ENCODE results near the gene ANKS1B.
"Not testable (repeated sequence)": the region's sequence is repeated elsewhere in the genome, so short reads cannot be mapped to it uniquely, and the experiment has no call there.

Gene ANKS1B

GRCh38 chr12:98793121-98793520 is 1191.6 kb downstream of the ANKS1B start:
- no peak for DNase-seq

GRCh38 chr12:98791406-98791805 is 1193.3 kb downstream of the ANKS1B start:
- DNase-seq, result no peak

- no peak for DNase-seq
Measured at GRCh38 chr12:98788396-98788795, 1196.3 kb downstream of the ANKS1B start.

- no peak for DNase-seq
Measured at GRCh38 chr12:98786653-98787052, 1198.1 kb downstream of the ANKS1B start.

GRCh38 chr12:98783420-98783819 is 1201.3 kb downstream of the ANKS1B start:
- DNase-seq, result no peak

- DNase-seq, result no peak
Measured at GRCh38 chr12:98780261-98780660, 1204.5 kb downstream of the ANKS1B start.

- DNase-seq, result no peak
Measured at GRCh38 chr12:98772818-98773217, 1211.9 kb downstream of the ANKS1B start.

GRCh38 chr12:98771811-98772752 is 1212.7 kb downstream of the ANKS1B start:
- DNase-seq, result no peak

- DNase-seq, result no peak
Measured at GRCh38 chr12:98770230-98770629, 1214.5 kb downstream of the ANKS1B start.

- DNase-seq, result no peak
Measured at GRCh38 chr12:98769068-98769467, 1215.7 kb downstream of the ANKS1B start.

- DNase-seq, result no peak
Measured at GRCh38 chr12:98767248-98767647, 1217.5 kb downstream of the ANKS1B start.

GRCh38 chr12:98763656-98764055 is 1221.1 kb downstream of the ANKS1B start:
- no peak for DNase-seq

- DNase-seq, result no peak
Measured at GRCh38 chr12:98758331-98758730, 1226.4 kb downstream of the ANKS1B start.

GRCh38 chr12:98757455-98757854 is 1227.3 kb downstream of the ANKS1B start:
- DNase-seq, result no peak

- DNase-seq, result not testable (repeated sequence)
Measured at GRCh38 chr12:98755855-98756254, 1228.9 kb downstream of the ANKS1B start.

- no peak for DNase-seq
Measured at GRCh38 chr12:98754095-98754494, 1230.6 kb downstream of the ANKS1B start.

- no peak for DNase-seq
Measured at GRCh38 chr12:98752726-98753125, 1232.0 kb downstream of the ANKS1B start.

- DNase-seq, result no peak
Measured at GRCh38 chr12:98751580-98752115, 1233.1 kb downstream of the ANKS1B start.

GRCh38 chr12:98750511-98750910 is 1234.2 kb downstream of the ANKS1B start:
- no peak for DNase-seq

- no peak for DNase-seq
Measured at GRCh38 chr12:98748463-98748862, 1236.3 kb downstream of the ANKS1B start.

- peak; percentile 65 for DNase-seq
Measured at GRCh38 chr12:98745578-98746391, 1239.0 kb downstream of the ANKS1B start.

GRCh38 chr12:98744680-98745079 is 1240.1 kb downstream of the ANKS1B start:
- no peak for DNase-seq

- no peak for DNase-seq
Measured at GRCh38 chr12:98743362-98743953, 1241.3 kb downstream of the ANKS1B start.
